Hematopoietic multipotent progenitor cell treated with erythropoietin and hydrocortisone succinate and interleukin-3 and kit ligand, for 17 days (in vitro differentiated cells): ENCODE results near the gene RECK.
"Not testable (repeated sequence)": the region's sequence is repeated elsewhere in the genome, so short reads cannot be mapped to it uniquely, and the experiment has no call there.

ENCODE experiments used
- DNase-seq: peaks from one replicate; pipeline ENCODE4 v3.0.0-alpha.2; 2015; ENCODE audit warnings: low spot score

The RECK gene

GRCh38 chr9:36036780-36037548 lies at the start of gene RECK:
TSS of gene RECK (plus strand) at chr9:36036913. CDS start at chr9:36036999, 86 bp downstream.
- DNase-seq = peak; percentile 48

GRCh38 chr9:35990155-35990554 lies 46.6 kb upstream of the RECK start:
- DNase-seq = no peak

GRCh38 chr9:35993136-35993535 lies 43.6 kb upstream of the RECK start:
- not testable (repeated sequence) for DNase-seq

- DNase-seq = no peak
Observed at GRCh38 chr9:35993976-35994720, 42.6 kb upstream of the RECK start.

- no peak for DNase-seq
Observed at GRCh38 chr9:35994959-35995358, 41.8 kb upstream of the RECK start.

GRCh38 chr9:35996358-35996970 lies 40.2 kb upstream of the RECK start:
- DNase-seq = no peak

- DNase-seq = not testable (repeated sequence)
Observed at GRCh38 chr9:35997016-35997415, 39.7 kb upstream of the RECK start.

GRCh38 chr9:35998333-35998732 lies 38.4 kb upstream of the RECK start:
- no peak for DNase-seq

- DNase-seq = no peak
Observed at GRCh38 chr9:36005891-36006290, 30.8 kb upstream of the RECK start.

- no peak for DNase-seq
Observed at GRCh38 chr9:36006549-36007315, 30.0 kb upstream of the RECK start.

GRCh38 chr9:36007316-36007708 lies 29.4 kb upstream of the RECK start:
- no peak for DNase-seq

- DNase-seq = no peak
Observed at GRCh38 chr9:36007852-36008251, 28.9 kb upstream of the RECK start.

- DNase-seq = peak; percentile 40
Observed at GRCh38 chr9:36008774-36009300, 27.9 kb upstream of the RECK start.

GRCh38 chr9:36011379-36011778 lies 25.3 kb upstream of the RECK start:
- no peak for DNase-seq

GRCh38 chr9:36017278-36017677 lies 19.4 kb upstream of the RECK start:
- DNase-seq = no peak

- no peak for DNase-seq
Observed at GRCh38 chr9:36018129-36018528, 18.6 kb upstream of the RECK start.

- no peak for DNase-seq
Observed at GRCh38 chr9:36018891-36019720, 17.6 kb upstream of the RECK start.

- DNase-seq = no peak
Observed at GRCh38 chr9:36021968-36022367, 14.7 kb upstream of the RECK start.

GRCh38 chr9:36023260-36024048 lies 13.3 kb upstream of the RECK start:
- DNase-seq = peak; percentile 42

GRCh38 chr9:36025746-36026145 lies 11.0 kb upstream of the RECK start:
- DNase-seq = no peak
